Ramos (cell line): ENCODE data around the gene CAMSAP3.

Experiments
- in situ Hi-C: fragments of 300-500 bp; cut with MboI; formaldehyde crosslinking; loops from one replicate; pipeline ENCODE4 v1.14.3; 2022; ENCODE audit warnings: low sequenced_read_pairs; ENCODE audit not compliant: unreplicated experiment

CAMSAP3 gene

DNA sequence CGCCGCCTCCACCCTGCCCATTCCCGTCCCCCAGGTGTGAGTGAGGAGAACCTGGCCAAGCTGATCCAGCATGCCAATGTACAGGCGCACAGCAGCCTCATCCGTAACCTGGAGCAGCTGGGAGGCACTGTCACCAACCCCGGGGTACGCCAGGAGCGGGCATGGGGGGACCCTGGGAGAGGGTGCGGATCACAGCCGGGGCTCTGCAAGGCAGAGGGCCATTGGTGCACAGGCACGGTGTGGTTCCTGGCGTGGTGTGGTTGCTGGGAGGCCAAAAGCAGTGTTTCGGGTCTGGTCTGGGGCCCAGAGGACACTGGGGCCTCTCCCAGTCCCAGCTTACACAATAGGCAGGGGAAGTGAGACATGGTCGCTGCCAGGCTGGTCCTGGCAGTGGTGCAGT, 49.5 kb downstream of the CAMSAP3 start:
- in situ Hi-C loops = no loop called here

DNA sequence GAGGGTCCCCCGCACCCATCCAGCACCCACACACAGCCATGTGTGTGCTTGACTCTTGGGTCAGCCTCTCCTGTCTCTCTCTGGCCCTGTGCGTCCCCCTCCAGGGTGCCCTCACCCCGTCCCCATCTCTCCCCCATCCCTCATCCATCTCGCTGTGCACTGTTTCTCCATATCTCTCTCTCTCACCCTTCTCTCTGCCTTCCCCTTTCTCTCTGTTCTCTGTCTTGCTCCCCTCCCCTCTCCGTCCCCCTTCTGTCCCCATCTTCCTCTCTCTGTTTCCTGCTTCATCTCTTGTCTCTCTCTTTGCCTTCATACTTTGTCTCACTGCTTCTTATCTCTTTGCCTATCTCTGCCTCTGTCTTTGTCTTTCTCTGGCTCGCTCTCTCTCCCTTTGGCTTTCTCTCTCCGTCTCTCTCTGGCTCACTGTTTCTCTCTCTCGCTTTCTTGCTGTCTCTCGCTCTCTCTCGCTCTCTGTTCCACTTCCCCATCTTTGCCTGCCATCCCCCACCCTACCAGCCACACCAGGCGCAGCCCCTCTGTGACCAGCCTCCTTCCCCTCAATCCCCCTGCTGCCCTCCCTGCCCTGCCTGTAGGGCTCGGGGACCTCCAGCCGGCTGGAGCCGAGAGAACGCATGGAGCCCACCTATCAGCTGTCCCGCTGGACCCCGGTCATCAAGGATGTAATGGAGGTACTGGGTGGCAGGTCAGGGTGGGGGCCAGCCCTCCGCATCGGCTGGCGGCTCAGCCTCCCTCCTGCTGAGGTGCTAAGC, 50.2 kb downstream of the CAMSAP3 start:
- in situ Hi-C loops = no loop called here

DNA sequence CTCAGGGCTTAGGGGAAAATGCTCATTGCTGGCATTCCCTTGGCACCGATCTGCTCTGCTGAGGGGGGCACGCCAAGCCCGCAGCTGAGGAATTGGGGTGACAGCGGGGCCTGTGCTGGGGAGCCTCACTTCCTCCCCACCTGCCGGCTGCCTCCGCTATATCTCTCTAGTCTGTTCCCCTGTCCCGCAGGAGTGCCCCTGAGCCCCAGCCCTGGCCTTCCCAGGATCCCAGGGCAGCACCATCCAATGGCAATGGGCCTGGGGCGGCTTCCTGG, 50.7 kb downstream of the CAMSAP3 start:
- in situ Hi-C loops = no loop called here

DNA sequence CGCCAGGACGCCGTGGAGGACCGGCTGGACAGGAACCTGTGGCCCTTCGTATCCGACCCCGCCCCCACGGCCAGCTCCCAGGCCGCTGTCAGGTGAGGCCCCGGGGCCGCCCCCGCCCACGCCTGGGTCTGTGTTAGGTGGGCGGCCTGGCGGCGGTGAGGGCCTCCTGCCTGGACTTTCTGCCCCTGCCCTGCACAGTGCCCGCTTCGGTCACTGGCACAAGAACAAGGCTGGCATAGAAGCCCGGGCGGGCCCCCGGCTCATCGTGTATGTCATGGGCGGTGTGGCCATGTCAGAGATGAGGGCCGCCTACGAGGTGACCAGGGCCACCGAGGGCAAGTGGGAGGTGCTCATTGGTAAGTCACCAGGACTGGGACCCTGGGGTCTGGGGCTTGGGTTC, 51.5 kb downstream of the CAMSAP3 start:
- in situ Hi-C loops = no loop called here

DNA sequence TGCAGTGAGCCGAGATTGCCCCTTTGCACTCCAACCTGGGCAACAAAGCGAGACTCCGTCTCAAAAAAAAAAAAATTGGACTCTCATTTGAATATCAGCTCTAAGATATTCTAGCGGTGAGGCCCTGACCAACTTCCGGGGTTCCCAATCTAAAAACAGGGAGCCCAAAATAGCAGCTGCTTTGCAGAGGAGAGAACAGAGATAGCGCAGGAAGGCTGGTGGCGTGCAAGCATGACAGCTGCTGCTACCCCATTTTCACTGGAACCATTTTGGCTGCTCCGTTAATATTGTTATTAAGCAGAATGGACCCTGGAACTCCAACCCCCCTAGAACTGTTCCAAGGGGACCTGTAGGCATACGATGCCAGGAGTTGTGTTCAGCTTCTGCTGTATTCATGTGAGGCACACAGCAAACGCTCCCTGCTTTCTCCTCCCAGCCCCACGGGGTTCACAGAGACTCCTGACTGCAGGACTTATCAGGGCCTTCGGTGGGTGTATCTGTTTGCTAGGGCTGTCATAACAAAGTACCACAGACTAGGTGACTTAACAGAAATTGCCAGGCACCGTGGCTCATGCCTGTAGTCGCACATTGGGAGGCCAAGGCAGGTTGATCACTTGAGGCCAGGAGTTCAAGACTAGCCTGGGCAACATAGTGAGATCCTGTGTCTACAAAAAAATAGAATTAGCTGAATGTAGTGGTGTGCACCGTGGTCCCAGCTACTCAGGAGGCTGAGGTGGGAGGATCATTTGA, 52.8 kb downstream of the CAMSAP3 start:
- in situ Hi-C loops = no loop called here

DNA sequence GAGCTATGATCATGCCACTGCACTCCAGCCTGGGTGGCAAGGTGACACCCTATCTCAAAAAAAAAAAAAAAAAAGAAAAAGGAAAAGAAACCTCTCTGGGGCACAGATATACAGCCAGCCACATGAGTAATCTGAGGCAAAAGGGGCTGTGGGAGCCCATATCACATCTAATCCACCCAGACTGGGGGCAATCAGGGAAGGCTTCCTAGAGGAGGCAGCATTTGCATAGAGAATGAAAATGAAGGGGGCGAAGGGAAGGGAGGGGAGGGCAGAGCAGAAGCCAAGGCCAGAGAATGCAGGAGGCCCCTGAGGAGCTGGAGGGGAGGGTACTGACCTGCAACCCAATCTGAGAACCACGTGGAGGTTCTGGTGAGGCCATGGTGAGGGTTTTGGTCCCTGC, 54.5 kb downstream of the CAMSAP3 start:
- in situ Hi-C loops = no loop called here

DNA sequence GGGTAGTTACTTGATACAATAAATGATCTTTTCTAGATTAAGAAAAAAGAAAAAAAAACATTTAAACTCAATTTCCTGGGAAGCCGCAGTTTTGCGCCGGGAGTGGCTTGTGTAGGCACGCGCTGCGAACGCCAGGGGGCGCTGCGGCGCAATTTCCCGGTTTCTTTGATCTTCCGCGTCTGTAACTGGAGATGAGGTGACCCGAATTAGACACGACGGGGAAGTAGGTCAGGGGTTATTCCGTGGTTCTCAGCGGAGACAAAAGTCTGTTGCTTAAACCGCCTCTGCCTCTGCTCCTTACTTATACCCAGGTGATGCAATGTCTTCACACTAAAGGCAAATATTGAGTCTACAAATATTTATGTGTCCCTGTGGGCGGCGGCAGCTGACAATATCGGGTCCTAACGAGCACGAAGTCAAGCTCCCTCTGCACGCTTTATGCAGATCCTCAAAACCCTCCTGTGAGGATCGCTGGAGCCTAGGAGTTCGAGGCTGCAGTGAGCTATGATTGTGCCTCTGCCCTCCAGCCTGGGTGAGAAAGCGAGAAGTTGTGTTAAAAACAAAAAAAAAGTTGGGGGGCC, 56.5 kb downstream of the CAMSAP3 start:
- in situ Hi-C loops = no loop called here

DNA sequence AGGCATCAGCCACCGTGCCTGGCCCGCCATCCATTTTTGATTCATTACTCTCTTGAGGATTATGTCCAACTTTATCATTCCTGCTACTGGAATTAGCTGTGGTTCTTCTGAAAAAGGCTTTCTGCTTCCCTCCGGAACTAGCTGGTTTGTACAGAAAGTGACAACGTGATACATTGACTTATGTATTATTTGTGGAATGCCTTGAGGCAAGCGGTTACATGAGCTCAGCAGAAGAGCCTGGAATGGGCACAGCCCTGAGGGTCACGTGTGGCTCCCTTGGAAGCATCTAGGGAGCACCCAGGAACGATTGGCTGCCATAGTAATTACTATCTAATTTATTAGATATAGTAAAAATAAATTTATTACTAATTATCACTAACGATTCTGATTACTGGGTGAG, 58.7 kb downstream of the CAMSAP3 start:
- in situ Hi-C loops = no loop called here

DNA sequence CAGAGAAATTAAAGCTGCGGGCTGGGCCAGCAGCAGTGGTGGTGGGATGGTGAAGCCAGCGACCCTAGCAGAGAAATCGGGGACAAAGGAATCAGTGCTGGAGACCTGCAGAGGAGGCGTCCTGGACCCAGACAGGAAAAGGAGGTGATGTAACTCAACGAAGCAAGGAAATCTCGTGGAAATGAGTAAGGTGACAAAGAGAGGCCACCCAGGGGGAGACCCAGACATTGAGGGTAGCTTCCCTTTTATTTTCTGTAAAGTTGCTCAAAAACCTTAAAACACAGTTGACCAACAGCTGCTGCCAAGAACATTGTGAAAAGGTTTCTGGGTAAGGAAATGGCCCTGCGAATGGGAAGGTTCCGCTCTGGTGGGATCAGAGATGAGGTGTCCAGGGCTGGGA, 59.9 kb downstream of the CAMSAP3 start:
- in situ Hi-C loops = no loop called here

DNA sequence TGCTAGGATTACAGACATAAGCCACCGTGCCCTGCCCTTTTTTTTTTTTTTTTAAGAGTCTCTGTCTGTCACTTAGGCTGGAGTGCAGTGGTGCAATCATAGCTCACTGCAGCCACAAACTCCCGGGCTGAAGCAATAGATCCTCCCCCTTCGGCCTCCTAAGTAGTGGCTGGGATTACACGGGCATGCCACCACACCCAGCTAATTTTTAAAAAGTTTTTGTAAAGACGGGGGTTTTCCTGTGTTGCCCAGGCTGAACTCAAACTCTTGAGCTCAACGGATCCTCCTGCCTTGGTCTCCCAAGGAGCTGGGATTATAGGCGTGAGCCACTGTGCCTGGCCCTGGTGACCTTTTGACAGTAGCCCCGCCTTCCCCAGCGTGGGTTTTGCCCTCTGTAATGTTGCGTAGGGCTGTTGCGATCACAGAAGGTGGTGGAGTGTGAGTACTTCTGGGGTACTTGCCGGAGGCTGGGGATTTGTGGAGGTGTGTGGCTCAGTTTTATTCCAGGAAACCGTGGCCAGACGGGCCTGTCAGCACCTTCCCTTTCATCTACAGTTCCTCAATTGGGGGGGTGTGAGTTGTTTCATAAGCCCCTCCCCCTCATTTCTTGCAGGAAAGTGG, 61.6 kb downstream of the CAMSAP3 start:
- in situ Hi-C loops = no loop called here

DNA sequence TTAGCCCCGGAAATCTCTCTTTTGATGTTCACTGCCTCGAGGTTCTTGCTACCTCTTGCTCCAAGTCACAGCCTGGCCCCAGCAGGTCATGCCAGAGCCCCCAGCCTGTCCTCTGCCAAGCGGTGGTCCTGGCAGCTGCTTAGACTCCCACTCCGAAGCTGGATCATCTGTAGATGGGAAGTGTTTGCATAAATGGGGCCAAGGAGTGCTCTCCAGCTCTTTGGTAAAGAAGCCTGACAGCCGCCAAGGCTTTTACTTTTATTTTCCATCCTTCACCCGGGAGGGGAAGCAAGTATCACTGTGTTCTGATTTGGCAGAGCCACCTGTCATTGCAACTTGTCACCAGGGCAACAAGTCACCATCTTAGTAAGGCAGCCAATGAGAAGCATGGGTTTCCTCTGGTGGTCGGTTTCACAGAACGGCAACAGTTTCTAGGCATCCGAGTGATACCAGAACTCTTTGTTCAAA, 62.6 kb downstream of the CAMSAP3 start:
- in situ Hi-C loops = no loop called here

DNA sequence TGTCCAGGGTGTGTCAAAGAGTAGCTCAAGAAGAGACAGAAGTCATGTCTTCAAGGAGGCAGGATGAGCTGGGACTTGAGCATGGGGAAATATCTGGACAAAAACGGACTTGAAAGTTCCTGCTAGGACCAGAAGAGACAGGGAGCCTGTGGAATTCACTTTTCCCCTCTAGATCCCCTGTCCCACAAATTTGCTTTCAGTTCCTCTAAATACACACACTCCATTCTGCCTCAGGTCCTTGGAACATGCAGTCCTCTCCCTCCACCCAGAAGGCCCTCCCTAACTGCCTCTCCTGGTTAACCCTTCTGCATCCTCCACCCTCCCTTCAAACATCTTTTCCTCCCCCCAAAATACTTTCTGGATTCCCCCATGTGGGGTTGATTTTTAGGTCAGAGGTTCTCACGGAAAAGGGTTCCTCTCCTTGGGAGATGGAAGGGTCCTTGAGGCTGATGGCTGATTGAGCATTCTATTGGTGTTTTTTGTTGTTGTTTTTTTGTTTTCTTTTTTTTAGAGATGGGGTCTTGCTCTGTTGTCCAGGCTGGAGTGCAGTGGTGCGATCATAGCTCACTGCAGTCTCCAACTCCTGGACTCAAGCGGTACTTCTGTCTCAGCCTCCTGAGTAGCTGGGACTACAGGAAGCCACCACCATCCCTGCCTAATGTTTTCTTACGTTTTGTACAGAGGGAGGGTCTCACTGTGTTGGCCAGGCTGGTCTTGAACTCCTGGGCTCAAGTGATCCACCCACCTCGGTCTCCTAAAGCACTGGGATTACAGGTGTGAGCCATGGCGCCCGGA, 66.3 kb downstream of the CAMSAP3 start:
- in situ Hi-C loops = no loop called here

DNA sequence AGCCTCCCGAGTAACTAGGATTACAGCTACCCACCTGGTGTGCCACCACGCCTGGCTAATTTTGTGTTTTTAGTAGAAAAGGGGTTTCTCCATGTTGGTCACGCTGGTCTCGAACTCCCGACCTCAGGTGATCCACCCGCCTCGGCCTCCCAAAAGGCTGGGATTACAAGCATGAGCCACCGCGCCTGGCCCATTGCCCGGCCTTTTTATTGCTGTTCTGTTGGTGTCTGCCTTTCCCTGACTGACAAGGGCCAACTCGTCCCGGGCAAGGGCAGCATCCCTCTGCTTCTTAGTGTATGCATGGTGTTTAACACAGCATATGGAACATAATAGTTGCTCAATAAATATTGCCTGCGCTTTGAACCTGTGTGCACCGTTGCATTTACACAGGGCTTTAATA, 67.0 kb downstream of the CAMSAP3 start:
- in situ Hi-C loops = no loop called here

DNA sequence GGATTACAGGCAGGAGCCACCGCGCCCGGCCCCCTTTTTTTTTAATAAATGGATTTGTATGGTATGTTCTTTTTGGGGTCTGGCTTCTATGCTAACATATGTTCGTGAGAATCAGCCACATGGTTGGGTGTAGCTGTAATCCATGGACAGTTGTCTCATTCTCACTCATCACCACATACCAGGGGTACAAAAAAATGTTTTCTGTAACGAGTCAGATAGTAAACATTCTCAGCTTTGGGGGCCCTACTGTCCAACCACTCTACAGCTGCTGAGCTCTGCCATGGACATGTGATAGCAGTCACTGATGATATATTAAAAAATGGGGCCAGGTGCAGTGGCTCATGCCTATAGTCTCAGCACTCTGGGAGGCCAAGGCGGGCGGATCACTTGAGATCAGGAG, 68.0 kb downstream of the CAMSAP3 start:
- in situ Hi-C loops = no loop called here

DNA sequence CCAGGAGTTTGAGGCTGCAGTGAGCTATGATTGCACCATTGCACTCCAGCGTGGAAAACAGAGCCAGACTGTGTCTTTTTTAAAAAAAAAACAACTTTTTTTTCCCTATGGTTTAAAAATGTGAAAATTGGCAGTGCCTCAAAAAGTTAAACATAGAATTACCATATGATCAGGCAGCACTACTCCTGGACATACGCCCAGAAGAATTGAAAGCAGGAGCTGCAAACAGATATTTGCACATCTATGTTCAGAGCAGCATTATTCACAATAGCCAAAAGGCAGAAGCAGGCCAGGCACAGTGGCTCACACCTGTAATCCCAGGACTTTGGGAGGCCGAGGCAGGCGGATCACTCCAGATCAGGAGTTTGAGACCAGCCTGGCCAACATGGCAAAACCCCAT, 69.4 kb downstream of the CAMSAP3 start:
- in situ Hi-C loops = no loop called here
